HepG2 (cell line): ENCODE measurements around the gene VEGFB. TPM values are rescaled to one million over a fixed set of nuclear protein-coding genes. Genes with fewer than 3 reads are reported as not detected.

Experiments
- ADNP ChIP-seq: sonication (generic); formaldehyde crosslinking; IDR thresholded peaks from 2 replicates; pipeline ENCODE4 v1.4.0; 2020; ENCODE audit warnings: missing genetic modification reagents
- ATF5 ChIP-seq: sonication (generic); formaldehyde crosslinking; IDR thresholded peaks from 2 replicates; pipeline ENCODE4 v1.4.0; 2020; ENCODE audit warnings: mild to moderate bottlenecking, low read depth, missing genetic modification reagents
- CENPX ChIP-seq: sonication (generic); formaldehyde crosslinking; IDR thresholded peaks from 2 replicates; pipeline ENCODE4 v1.9.0; 2021; ENCODE audit warnings: mild to moderate bottlenecking, missing genetic modification reagents, moderate library complexity
- GATAD1 ChIP-seq: IDR thresholded peaks from 2 replicates; pipeline ENCODE4 v1.6.1; 2016; ENCODE audit warnings: missing genetic modification reagents, missing compliant biosample characterization
- NFAT5 ChIP-seq: sonication (generic); formaldehyde crosslinking; IDR thresholded peaks from 2 replicates; pipeline ENCODE4 v1.4.0; 2020; ENCODE audit warnings: missing genetic modification reagents
- NFKBIZ ChIP-seq: IDR thresholded peaks from 2 replicates; pipeline ENCODE4 v1.6.1; 2018; ENCODE audit warnings: missing genetic modification reagents, missing compliant biosample characterization
- PITX1 ChIP-seq: sonication (generic); formaldehyde crosslinking; IDR thresholded peaks from 2 replicates; pipeline ENCODE4 v1.5.1; 2020; ENCODE audit warnings: mild to moderate bottlenecking, missing genetic modification reagents
- SMAD3 ChIP-seq: sonication (generic); formaldehyde crosslinking; IDR thresholded peaks from 2 replicates; pipeline ENCODE4 v1.4.0; 2020; ENCODE audit warnings: missing genetic modification reagents
- SRSF9 ChIP-seq: fragments of 200-400 bp; formaldehyde crosslinking; IDR thresholded peaks from 2 replicates; pipeline ENCODE4 v1.6.1; 2018; ENCODE audit warnings: borderline replicate concordance, mild to moderate bottlenecking, low read depth, low read length; ENCODE audit not compliant: insufficient read depth, poor library complexity, severe bottlenecking
- TSC22D2 ChIP-seq: sonication (generic); formaldehyde crosslinking; IDR thresholded peaks from 2 replicates; pipeline ENCODE4 v1.5.1; 2020; ENCODE audit warnings: missing genetic modification reagents, mild to moderate bottlenecking, borderline replicate concordance
- ZKSCAN5 ChIP-seq: sonication (generic); formaldehyde crosslinking; IDR thresholded peaks from 2 replicates; pipeline ENCODE4 v1.5.1; 2020; ENCODE audit warnings: mild to moderate bottlenecking, missing genetic modification reagents
- ZNF10 ChIP-seq: sonication (generic); formaldehyde crosslinking; IDR thresholded peaks from 2 replicates; pipeline ENCODE4 v1.4.0; 2020; ENCODE audit warnings: mild to moderate bottlenecking, low read depth, missing genetic modification reagents, borderline replicate concordance
- ZNF256 ChIP-seq: sonication (generic); formaldehyde crosslinking; conservative IDR thresholded peaks from 2 replicates; pipeline ENCODE4 v1.4.0; 2020; ENCODE audit warnings: missing genetic modification reagents
- ZNF276 ChIP-seq: sonication (generic); formaldehyde crosslinking; IDR thresholded peaks from 2 replicates; pipeline ENCODE4 v1.4.0; 2020; ENCODE audit warnings: mild to moderate bottlenecking, low read depth, missing genetic modification reagents
- ZNF546 ChIP-seq: sonication (generic); formaldehyde crosslinking; conservative IDR thresholded peaks from 2 replicates; pipeline ENCODE4 v1.8.1; 2023; ENCODE audit warnings: mild to moderate bottlenecking, missing genetic modification reagents
- ZNF607 ChIP-seq: sonication (generic); formaldehyde crosslinking; IDR thresholded peaks from 2 replicates; pipeline ENCODE4 v1.5.1; 2020; ENCODE audit warnings: missing genetic modification reagents, mild to moderate bottlenecking, borderline replicate concordance
- ZSCAN20 ChIP-seq: sonication (generic); formaldehyde crosslinking; IDR thresholded peaks from 2 replicates; pipeline ENCODE4 v1.4.0; 2020; ENCODE audit warnings: missing genetic modification reagents, mild to moderate bottlenecking, borderline replicate concordance
- ZSCAN5A ChIP-seq: sonication (generic); formaldehyde crosslinking; IDR thresholded peaks from 2 replicates; pipeline ENCODE4 v1.8.0; 2022; ENCODE audit warnings: mild to moderate bottlenecking, missing genetic modification reagents, borderline replicate concordance
- polyA plus RNA-seq, 8 experiments: library from polyadenylated mRNA; depleted of rRNA in 3 of 8; stranded (reverse) in 7 of 8; unstranded in 1 of 8; fragments of >200 nt; fragmentation: Illumina TruSeq in 4 of 8; extraction: Trizol in 4 of 8; gene quantifications; 2 replicates each; pipeline versions ENCODE4 v1.2.1 to v1.2.3, GENCODE V29; 2011 to 2016; ENCODE audit warnings: low read depth in 4 of 8, missing spikeins in 1 of 8, mixed read lengths in 1 of 8; ENCODE audit not compliant: insufficient read depth in 1 of 8
- total RNA-seq, 5 experiments: library from RNA; depleted of rRNA; stranded (reverse); fragments of >200 nt; fragmentation: Illumina TruSeq; extraction: Trizol; gene quantifications; 2 replicates each; pipeline ENCODE4 v1.2.3, GENCODE V29; 2016; ENCODE audit warnings: low read depth in 1 of 5

Gene VEGFB
- total and polyA plus RNA-seq, 2 of the 13 experiments (the other 11 are each of a cell fraction or from before 2014, with no cell fraction given), result 9.0 to 11.3 TPM

- TF ChIP-seq NFAT5 (CRISPR knock-in tag) (0 out of 2 replicates have a peak, but pooled peaks have one; percentile 51), ZSCAN5A (no peak), SRSF9 (no peak), TSC22D2 (CRISPR knock-in tag) (peak; percentile 89; the same call in 1 of the 2 replicates), ZKSCAN5 (CRISPR knock-in tag) (no peak), ZNF256 (CRISPR knock-in tag) (no peak), ZNF607 (CRISPR knock-in tag) (0 out of 2 replicates have a peak, but pooled peaks have one; percentile 49), ZNF546 (CRISPR knock-in tag) (no peak), GATAD1 (CRISPR knock-in tag) (peak; percentile 45; the same call in 1 of the 2 replicates), SMAD3 (peak; percentile 82; the same call in 1 of the 2 replicates), CENPX (CRISPR knock-in tag) (no peak), ZSCAN20 (CRISPR knock-in tag) (0 out of 2 replicates have a peak, but pooled peaks have one; percentile 49), NFKBIZ (CRISPR knock-in tag) (no peak), PITX1 (CRISPR knock-in tag) (no peak; the same call in 1 of the 2 replicates), ZNF276 (CRISPR knock-in tag) (no peak), ZNF10 (CRISPR knock-in tag) (no peak), ATF5 (CRISPR knock-in tag) (no peak), ADNP (CRISPR knock-in tag) (no peak)
Observed at GRCh38 chr11:64185693-64186491, 48.5 kb upstream of the VEGFB start, which contains the start of gene STIP1 (continued).
